ENCODE data around the gene SPG7.
"Not testable (repeated sequence)": the region's sequence is repeated elsewhere in the genome, so short reads cannot be mapped to it uniquely, and the experiment has no call there.

SPG7 gene

GRCh38 chr16:89581045-89581695, 73.0 kb downstream of the SPG7 start:
- peak; percentile 88 to 89 for DNase-seq (ENCODE audit: low read depth in 2 of 2)

DNA sequence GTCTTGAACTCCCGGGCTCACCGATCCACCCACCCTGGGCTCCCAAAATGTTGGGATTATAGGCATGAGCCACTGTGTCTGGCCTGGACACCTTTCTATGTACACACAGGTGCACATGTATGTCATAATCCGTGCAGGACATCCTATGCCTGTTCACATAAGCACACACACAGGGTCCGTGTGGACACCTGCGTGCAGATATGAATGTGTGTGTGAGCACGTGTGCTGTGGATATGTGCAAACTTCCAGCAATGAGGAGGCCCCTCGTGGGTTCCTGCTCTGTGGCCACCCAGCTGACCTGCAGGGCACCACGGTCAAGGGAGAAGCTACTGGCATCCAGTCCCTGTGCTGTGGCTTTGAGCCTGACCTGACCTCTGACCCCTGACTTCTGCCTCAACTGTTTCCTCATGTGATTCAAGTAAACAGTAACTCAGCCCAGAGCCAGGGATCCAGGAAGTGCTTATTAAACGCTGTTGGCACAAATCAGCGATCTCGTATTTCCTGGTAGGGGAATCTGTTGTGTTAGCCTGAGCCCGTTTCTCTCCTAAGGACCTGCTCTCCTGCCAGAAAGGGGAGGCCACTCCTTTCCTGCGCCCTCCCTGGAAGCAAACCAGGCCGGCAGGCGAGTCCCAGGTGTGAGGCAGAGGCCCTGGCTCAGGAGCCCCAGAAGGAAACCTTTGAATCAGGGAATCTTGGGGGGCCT, 73.8 kb downstream of the SPG7 start:
- DNase-seq (ENCODE audit: low read depth in 2 of 2): no peak

DNA sequence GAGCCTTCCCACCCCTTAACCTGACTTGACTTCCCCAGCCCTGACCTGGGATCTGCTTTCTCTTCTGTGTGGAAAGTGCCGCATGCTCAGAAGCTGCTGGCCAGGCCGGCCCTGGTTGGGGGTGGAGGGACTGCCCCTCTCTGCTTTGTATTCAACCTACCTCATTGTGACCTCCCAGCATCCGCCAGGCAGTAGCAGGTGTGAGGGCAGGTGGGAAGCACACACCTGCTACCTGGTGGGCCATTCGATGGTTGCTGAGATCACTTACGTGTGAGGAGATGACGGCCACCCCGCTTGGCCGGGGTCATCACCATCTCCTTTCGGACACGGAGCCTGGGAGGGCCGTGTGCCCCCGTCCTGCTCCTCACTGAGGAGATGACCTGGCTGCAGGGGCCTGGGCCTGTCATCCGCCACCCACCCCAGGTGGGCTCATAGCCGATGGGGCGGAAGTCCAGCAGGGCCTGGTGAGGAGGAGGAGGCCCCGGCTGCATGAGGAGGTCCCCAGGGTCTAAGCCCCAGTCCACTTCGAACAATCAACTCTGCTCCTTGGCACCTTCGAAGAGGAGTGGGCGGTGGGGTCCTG, 74.5 kb downstream of the SPG7 start:
- no peak for DNase-seq (ENCODE audit: low read depth in 2 of 2)

GRCh38 chr16:89583197-89583894, 75.1 kb downstream of the SPG7 start:
- no peak for DNase-seq (ENCODE audit: low read depth in 2 of 2)

- DNase-seq (ENCODE audit: low read depth in 2 of 2): no peak
Measured at GRCh38 chr16:89583895-89584644, 75.9 kb downstream of the SPG7 start.

DNA sequence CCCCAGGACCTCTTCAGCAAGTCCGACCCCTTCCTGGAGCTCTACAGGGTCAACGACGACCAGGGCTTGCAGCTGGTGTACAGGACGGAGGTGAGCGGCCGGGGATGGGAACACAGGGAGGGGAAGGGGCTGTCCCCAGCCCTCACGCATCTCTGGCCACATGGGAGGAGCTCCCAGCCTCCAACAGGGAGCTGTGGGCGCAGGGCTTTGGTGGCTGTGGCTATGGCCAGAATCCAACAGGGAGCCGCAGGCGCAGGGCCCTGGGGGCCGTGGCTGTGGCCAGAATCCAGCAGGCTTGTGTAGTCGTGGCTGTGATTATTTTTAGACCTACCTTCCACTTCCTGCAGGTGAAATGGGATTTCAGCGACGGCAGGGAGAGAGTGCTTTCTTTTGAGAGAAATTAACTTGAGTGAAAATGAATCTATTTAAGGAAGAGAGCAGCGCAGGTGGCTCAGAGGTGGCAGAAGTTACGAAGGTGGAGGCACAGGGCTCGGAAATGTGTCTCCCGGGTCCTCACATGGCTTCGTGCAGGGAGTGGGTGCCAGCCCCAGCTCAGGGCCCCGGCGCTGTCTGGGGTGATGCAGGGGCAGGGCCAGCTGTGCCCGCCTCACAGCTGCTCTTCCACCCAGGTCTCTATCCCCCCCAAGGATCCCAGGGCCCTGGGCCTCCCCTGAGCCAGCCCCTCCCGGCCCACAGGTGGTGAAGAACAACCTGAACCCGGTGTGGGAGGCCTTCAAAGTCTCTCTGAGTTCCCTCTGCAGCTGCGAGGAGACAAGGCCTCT, 76.8 kb downstream of the SPG7 start:
- no peak for DNase-seq (ENCODE audit: low read depth in 2 of 2)

DNA sequence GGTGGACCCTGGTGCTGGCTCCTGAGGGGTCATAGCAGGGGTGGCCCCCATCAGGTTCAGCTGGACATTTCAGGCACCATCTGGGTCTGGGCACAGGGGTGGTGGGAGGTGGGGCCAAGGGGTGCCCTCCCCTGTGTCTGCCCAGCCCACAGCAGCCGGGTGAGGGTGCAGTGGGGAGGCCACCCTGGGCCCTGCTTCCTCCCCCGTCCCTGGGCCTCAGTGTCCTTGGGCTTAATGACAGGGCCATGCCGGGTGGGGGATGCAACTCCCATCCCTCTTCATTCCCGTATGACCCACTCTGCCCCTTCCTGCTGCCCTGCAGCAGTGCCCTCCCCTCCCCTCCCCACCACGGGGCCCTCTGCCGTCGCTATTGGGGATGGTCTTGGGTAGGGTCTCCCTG, 78.0 kb downstream of the SPG7 start:
- no peak for DNase-seq (ENCODE audit: low read depth in 2 of 2)

DNA sequence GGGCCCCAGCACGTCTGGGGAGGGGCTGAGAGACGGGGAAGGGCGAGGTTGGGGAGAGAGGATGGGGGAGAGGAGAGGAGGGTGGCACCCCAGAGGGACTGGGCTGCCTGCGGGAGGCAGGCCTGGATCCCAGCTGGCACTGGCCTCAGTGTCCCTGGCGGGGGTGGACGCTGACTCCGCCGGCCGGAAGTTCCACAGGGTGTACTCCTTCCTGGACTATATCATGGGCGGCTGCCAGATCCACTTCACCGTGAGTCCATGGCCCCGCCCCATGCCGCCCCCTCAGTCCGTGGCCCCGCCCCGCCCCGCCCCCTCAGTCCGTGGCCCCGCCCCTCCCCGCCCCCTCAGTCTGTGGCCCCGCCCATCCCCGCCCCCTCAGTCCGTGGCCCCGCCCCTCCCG, 78.7 kb downstream of the SPG7 start:
- DNase-seq (ENCODE audit: low read depth in 2 of 2): no peak

DNA sequence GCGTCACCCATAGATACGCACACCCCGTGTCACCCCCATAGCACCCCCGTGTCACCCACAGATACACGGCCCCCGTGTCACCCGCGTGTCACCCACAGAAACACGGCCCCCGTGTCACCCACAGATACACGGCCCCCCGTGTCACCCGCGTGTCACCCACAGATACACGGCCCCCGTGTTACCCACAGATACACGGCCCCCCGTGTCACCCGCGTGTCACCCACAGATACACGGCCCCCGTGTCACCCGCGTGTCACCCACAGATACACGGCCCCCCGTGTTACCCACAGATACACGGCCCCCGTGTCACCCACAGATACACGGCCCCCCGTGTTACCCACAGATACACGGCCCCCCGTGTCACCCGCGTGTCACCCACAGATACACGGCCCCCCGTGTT, 79.5 kb downstream of the SPG7 start:
- DNase-seq (ENCODE audit: low read depth in 2 of 2): not testable (repeated sequence)

DNA sequence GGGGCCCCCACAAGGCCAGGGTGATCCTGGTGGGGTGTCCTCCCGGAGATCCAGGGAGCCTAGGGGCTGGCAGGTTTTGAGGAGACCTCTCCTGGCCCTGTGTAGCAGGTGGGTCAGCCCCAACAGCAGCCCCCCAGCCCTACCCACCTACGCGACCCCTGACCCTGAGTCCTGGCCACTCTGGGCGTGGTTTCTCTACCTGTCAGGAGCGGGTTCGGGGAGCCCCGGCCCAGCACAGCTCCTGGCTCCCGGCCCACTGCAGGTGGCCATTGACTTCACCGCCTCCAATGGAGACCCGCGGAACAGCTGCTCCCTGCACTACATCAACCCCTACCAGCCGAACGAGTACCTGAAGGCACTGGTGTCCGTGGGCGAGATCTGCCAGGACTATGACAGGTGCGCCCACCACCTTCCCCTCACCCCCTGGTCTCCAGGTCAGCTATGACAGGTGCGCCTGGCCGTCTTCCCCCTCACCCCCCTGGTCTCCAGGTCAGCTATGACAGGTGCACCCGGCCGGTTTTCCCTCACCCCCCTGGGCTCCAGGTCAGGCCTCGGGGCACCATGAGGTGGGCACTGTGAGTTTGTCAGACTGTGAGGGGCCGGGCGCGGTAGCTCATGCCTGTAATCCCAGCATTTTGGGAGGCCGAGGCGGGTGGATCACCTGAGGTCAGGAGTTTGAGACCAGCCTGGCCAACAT, 80.4 kb downstream of the SPG7 start:
- DNase-seq (ENCODE audit: low read depth in 2 of 2): no peak

GRCh38 chr16:89589241-89589926, 81.2 kb downstream of the SPG7 start:
- DNase-seq (ENCODE audit: low read depth in 2 of 2): no peak

DNA sequence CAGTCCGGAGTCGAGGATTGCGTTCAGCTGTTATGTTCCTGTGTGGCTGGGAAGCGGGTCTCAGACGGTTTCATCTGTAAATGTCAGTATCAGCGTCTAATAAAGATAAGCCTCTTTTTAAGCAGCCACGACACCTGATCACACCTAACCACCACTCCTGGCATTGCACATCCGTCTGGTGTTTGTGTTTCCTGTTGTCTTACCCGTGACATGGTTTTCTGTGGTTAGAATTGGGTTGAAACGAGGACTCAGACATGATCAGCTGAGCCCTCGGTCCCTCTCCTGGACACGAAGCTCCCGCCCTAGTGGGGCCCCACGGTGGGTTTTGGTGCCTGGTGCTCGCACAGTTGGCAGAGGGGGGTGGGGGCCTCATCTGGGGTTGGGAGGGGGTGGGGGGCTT, 85.6 kb downstream of the SPG7 start:
- DNase-seq (ENCODE audit: low read depth in 2 of 2): no peak

DNA sequence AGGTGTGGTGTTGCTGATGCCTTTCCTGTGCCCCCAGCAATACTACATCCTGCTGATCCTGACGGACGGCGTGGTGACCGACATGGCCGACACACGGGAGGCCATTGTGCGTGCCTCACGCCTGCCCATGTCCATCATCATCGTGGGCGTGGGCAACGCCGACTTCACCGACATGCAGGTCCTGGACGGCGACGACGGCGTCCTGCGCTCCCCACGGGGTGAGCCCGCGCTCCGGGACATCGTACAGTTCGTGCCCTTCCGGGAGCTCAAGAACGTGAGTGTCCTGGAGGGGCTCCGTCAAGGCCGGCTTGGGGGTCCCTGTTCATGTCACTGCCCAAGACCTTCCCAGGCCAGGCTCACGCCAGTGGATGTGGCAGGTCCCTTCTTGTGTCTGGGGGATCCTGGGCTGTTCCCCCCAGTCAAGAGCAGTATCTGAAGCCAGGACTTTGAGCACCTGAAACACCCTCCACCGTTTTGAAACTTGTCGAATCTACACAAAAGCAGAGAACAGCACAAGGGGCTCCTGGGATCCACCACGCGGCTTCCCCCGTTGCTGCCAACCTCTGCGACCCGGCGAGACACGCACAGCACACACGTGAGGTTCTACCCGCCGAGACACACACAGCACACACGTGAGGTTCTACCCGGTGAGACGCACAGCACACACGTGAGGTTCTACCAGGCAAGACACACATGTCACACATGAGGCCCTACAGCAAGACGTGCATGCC, 87.3 kb downstream of the SPG7 start:
- no peak for DNase-seq (ENCODE audit: low read depth in 2 of 2)

DNA sequence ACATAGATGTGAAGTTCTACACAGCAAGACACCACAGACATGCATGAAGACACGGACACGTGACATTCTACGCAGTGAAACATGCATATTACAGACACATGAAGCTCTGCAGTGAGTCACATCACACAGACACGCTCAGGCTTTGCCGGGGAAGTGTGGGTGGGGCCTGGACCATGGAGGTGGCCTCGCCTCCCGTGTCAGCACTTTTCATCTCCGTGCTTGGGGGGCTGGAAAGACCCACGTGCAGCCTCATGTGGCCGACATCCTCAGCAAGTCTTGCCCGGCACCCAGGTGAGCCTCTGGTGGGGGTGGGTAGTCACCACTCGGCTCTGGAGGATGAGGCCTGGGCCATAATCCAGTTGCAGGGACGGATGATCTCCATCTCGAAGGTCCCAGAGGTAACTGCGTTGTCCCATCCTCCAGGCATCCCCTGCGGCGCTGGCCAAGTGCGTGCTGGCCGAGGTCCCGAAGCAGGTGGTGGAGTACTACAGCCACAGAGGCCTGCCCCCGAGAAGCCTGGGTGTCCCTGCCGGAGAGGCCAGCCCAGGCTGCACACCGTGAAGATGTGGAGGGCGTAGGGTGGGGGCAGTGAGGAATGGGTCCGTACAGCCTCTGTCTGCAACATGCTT, 88.0 kb downstream of the SPG7 start:
- no peak for DNase-seq (ENCODE audit: low read depth in 2 of 2)

DNA sequence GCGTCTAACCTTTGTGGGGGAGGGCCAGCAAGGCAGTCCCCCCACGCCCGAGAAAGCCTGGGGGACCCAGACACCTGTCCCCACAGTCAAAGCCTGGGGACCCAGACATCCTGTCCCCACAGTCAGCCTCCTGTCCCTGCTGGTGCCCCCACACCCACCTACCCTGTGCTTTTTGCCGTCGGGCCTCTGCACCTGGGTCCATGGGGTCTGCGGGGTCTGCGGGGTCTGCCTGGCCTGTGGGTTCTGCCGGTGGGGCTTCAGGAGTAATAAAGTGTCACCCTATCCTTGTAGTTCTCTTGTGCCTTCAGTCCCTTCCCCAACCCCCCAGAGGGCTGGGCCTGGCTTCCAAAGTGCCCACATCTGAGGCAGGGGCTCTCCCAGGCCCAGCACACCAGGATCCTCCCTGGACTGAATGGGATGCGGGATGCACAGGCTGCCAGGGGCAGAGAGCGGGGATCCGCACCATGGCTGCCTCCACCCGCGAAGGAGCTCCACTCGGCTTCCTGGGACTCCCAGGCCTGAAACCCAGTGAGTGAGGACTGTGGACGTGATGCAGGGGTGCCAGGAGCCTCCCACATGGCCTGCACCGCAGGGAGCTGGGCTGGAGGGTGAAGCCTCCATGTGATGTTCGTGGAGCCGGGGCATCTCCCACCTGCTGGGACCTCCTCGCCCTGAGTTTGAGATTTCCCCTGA, 88.9 kb downstream of the SPG7 start:
- no peak for DNase-seq (ENCODE audit: low read depth in 2 of 2)

GRCh38 chr16:89598199-89598598, 90.0 kb downstream of the SPG7 start:
- no peak for DNase-seq (ENCODE audit: low read depth in 2 of 2)

DNA sequence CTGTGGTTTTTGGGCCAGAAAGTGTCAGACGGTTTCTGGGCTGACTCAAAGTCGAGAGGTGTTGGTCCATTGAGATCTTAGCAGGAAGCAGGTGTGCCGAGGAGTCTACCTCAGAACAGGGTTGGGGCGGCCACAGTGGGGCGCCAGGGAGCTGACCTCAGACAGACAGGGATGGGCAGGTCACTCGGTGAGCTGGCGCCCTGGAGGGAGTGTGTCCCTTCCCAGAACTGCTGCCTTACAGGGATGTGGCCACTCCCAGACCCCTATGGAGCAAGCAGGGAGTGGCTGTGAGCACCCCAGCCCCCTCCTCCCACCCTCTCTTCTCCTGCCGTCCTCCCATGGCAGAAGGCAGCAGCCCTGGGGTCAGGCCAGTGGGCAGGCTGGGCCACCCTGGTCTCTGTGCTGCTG, 91.3 kb downstream of the SPG7 start:
- no peak for DNase-seq (ENCODE audit: low read depth in 2 of 2)

DNA sequence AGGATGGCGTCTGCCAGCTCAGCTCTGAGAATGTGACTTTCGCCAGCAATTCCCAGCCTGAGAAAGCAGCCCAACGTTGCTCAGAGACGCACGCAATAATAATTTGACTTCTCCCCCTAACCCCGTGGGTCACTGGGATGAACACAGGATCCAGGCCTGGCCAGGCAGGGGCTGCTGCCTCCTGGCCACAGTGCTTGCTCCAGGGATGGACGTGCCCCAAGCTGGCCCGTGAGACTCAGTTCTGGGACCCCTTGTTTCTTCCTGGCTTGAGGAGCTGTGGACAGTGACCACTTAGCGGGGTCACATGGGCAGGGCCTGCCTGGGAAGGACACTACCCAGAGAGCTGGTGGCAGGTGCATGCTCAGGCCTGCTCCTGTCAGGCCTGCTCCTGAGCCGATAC, 91.7 kb downstream of the SPG7 start:
- DNase-seq (ENCODE audit: low read depth in 2 of 2): no peak

All from fibroblast of skin of left biceps (primary cell).